GM20431 (cell line): ENCODE data around the gene SLC26A2.
"Not testable (repeated sequence)": the region's sequence is repeated elsewhere in the genome, so short reads cannot be mapped to it uniquely, and the experiment has no call there.

Experiments used
- in situ Hi-C: fragments of 300-500 bp; cut with MseI, MboI; formaldehyde crosslinking; loops from one replicate; pipeline ENCODE4 v1.15.0; 2020; ENCODE audit warnings: low sequenced_read_pairs; ENCODE audit not compliant: unreplicated experiment

Gene SLC26A2

DNA sequence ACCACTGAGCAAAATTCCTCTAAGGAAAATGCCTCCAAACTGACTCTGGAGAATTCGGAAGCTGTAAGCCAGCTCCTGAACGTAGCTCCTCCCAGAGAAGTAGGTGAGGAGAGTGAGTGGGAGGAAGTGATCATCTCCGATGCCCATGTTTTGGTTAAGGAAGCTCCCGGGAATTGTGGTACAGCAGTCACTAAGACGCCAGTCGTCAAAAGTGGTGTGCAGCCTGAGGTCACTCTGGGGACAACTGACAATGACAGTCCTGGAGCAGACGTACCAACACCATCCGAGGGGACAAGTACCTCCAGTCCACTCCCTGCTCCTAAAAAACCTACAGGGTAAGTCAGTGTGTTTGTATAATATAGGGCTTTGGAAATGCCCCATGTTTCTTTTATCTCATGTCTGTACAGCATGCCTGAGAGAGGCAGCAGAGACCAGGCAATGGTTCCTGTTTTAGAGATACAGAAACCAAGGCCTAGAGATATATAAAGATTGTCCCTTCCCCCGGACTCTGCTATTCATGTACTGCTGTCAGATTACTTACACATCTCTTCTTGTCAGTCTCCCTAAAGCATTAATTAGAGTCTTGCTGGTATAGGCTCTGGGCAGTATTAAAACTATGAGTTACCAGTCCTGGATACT, 63.9 kb downstream of the SLC26A2 start:
- in situ Hi-C loops, result no loop called here

DNA sequence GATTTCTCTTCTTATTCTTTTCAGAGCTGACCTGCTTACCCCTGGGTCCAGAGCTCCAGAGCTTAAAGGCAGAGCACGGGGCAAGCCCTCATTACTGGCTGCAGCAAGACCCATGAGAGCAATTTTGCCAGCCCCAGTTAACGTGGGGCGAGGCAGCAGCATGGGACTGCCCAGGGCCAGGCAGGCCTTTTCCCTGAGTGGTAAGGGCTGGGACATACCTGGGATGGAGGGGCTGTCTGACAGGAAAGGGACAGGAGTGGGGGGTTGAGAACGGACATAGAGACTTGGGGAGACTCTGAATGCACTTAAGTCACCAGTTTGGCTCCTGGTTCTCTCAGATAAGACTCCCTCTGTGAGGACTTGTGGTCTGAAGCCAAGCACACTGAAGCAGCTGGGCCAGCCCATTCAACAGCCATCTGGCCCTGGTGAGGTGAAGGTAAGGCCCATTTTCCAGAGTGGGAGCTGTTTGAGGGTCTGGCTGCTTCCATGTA, 66.2 kb downstream of the SLC26A2 start:
- in situ Hi-C loops, result no loop called here

DNA sequence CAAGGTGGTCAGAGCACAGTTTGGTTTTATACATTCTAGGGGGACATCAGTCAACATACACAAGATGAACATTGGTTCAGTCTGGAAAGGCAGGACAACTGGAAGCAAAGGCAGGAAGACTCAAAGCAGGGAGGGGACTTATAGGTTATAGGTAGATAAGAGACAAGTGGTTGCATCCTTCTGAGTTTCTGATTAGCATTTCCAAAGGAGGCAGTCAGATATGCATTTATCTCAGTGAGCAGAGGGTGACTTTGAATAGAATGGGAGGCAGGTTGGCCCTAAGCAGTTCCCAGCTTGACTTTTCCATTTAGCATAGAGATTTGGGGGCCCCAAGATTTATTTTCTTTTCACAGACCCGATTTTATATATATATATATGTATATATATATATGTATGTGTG, 67.5 kb downstream of the SLC26A2 start:
- in situ Hi-C loops, result not testable (repeated sequence)

- in situ Hi-C loops, result no loop called here
Measured at GRCh38 chr5:150033334-150033733, 72.8 kb downstream of the SLC26A2 start.

DNA sequence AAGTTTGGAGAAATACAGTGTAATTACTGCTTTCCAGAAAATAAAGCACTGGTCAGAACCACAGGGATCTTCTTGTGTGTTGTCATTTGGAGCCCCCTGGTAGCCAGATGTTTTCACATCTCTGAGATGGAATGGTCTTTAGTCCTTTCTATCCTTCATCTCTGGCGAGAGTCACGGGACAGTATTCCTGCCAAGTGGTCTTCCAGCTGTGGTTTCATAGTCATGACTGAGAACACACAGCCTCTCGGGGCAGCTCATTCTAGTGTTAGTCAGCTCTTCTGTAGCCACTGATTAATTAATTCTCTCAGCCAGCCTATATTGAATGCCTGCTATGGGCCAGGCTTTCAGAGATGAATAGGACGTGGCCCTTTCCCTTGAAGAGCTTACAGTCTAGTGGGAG, 74.1 kb downstream of the SLC26A2 start:
- in situ Hi-C loops, result no loop called here

DNA sequence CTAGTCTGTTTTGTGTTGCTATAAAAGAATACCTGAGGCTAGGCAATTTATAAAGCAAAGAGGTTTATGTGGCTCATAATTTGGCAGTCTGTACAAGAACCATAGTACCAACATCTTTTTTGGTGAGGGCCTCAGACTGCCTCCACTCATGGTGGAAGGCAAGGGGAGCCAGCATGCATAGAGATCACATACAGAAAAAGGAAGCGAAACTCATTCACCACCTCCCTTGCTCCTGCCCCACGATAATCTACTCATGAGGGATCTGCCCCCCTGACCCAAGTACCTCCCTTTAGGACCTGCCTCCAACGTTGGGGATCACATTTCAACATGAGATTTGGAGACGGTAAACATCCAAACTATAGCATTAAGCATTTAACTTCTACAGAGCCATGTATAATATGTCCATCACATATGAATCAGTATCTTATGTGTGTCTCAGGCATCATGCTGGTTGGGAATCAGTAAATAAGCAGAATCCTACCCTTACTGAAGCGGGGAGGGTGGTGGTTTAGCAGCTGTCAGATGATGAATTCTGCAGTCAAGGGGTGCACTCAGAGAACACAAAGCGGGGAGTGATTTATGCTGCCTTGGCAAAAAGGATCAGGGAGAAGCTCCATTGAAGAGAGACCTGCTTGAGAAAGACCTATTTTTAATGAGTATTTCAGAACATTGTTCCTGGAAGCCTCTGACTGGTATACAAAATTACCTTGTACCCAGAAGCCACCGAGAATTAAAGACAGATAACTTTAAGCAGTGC, 74.8 kb downstream of the SLC26A2 start:
- in situ Hi-C loops, result no loop called here

GRCh38 chr5:150036513-150036912, 76.0 kb downstream of the SLC26A2 start:
- in situ Hi-C loops, result no loop called here
